ENCODE data around the gene PDGFC.
A peak's percentile ranks its signal among the peaks of the same experiment; 100 is the strongest.

The PDGFC gene

DNA sequence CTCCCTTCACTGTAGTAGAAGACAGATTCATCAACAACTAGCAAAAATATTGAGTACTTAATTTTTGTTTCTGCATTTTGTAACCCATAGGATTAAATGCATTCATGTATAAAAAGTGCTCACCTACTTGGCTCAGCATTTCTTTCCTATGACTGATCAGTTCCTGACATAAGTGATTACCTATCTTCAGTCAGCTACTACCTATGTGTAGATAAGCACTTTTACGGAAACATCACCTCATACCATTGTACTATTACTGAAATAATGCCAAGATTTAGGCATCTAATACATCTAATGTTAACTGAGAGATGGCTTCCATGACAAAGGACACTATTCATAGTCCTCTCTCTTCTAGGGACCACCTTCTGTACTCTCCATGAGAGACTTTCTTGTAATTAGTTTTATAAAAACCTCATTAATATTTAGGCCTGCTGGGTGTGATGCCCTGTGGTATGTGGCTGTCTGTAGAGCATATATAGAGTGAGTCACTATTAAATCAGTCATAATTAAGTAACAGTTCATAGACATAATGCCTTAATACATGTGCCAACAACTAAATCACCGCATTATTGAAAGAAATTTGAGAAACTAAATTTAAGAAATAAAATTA, 147.0 kb downstream of the PDGFC start:
- DNase-seq: no peak

DNA sequence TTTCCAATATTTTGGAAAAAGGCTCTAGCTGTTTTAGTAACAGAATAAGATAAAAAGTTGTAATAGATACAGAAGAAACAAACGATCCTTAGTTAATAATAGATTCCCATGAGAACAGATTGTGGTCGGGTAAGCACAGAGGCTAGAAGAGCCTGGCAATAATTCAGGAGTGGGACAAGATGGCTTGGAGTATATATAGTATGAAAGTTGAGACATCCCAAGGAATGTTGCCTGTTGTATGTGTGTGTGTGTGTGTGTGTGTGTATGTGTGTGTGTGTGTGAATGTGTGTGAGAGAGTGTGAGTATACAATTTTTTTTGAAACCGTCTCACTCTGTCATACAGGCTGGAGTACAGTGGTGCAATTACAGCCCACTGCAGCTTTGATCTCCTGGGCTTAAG, 150.7 kb downstream of the PDGFC start:
- DNase-seq: no peak

GRCh38 chr4:156816360-156816755, 155.2 kb downstream of the PDGFC start:
- DNase-seq: no peak

GRCh38 chr4:156815717-156816359, 155.8 kb downstream of the PDGFC start:
- DNase-seq: peak; percentile 55 to 84

GRCh38 chr4:156811963-156812362, 159.6 kb downstream of the PDGFC start:
- DNase-seq: no peak

DNA sequence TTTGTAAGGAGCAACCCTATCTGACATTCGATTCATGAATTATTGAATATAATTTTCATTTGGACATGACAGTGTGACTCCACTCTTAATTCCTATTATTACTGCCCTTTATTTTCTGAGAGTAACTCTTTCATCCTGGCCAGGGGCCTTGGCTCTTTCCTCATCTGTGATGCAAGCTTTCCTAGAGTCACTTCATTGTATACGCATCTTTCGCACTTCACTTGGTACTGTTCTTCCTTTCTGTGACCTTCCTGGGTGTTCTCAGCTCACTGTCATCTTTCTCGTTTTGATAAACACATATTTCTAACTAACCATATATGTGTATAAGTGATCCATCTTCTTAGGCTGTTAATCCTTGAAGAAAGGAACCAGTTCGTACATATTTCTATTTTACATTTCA, 160.3 kb downstream of the PDGFC start:
- no peak for DNase-seq

- DNase-seq: peak; percentile 80 to 92
These were observed 165.9 kb downstream of the PDGFC start for GRCh38 chr4:156805696-156806095.

DNA sequence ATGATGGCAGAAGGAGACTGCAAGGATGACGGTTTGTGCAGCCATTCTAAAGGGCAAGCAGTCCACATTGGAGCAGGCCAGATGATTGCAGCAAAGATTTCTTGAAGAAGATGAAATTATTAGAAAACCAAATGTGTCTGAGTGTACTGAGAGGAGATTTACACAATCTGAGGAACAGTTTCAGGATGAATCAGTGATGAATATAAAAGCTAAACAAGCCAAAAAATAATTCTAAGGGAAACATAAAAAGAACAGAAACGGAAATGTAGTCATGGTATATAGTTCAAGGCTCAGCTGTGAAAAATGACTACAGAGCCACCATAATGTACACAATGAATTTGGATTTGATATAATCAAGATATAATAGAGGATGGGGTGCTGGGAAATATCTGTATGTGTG, 168.5 kb downstream of the PDGFC start:
- no peak for DNase-seq

GRCh38 chr4:156800463-156800862, 171.1 kb downstream of the PDGFC start:
- DNase-seq: no peak

DNA sequence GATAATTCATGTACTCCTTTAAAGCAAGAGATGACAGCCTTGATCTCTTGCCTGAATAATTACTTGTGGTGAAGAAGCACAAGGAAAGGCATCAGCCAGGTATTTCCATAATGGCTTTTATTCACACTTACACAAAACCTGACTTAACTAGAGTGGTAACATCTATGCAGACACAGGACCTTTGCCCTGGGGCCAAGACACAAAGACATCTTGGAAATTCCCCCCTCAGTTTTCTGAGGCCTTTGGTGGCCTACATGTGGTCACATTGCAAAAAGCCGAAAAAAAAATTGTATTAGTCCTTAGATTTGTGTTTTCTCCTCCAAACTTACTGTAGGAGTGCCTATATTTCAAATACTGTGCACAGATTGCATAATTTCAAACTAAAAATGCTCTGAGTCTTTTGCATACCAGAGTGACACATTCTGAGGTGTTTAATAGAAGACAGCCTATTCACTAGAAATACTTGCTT, 172.4 kb downstream of the PDGFC start:
- DNase-seq: no peak

DNA sequence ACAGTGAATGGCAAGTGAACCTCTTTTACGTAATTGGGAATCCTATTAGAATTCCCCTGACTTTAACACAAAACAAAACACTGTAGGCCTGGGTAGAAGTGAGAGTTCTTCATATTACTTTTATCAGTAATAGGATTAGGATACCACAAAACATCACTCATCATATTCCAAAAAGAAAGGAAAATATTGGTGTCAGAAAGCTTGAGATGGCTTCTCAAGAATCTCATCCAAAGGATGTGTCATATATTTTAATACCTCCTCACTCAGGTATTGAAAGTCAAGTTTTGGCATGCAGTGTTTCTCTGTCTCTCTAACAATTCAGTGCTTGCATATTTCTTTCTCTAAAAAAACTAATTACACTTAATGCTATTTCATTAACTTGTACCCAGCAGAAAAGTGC, 173.2 kb downstream of the PDGFC start:
- no peak for DNase-seq

DNA sequence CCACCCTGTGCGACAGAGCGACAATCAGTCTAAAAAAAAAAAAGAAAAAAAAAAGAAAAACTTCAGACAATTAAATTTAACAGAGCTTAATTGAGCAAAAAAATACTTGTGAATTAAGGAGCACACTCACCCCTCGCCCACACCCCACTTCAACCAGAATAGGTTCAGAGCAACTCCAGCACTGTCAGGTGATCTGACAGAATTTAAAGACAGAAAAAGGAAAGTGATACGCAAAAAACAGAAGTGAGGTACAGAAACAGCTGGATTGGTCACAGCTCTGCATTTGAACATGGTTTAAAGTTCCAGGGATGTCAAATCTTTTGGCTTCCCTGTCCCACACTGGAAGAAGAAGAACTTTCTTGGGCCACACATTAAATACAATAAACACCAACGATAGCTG, 174.4 kb downstream of the PDGFC start:
- no peak for DNase-seq

DNA sequence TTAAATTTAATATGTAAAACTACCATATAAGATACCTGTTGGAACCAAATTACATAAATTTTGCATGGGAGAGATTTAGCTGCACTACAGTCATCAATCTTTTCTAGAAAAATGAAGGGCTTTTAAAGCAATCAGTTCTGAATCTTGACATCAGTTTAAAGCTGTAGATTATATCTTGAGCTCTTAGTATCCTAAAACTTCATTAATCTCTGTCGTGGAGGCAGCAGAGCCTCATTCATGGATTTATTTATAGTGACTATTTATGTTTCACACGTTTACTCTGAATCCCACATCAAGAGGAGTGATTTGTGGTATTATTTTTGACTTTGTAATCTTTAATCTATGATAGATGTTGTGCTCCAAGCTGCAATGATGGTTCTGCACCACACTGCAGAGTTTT, 175.9 kb downstream of the PDGFC start:
- no peak for DNase-seq

DNA sequence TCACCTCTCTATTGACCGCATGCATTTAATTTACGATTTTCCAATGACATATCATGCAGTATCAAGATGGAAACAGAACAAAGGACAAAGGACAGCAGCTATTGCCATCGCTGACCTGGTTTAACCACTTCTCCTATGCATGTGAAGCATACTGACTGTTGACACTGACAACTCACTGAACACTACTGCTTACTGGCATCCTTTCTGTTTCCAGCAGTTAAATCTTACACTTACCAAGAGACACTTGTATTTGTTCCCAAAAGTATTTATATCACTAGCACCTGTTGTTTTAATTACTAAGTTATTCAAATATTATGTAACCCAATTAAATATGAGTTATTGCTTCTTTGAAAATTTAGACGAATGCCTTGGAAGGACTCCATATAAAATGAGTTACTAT, 176.7 kb downstream of the PDGFC start:
- DNase-seq: no peak

GRCh38 chr4:156792462-156793085, 179.0 kb downstream of the PDGFC start:
- DNase-seq: no peak

DNA sequence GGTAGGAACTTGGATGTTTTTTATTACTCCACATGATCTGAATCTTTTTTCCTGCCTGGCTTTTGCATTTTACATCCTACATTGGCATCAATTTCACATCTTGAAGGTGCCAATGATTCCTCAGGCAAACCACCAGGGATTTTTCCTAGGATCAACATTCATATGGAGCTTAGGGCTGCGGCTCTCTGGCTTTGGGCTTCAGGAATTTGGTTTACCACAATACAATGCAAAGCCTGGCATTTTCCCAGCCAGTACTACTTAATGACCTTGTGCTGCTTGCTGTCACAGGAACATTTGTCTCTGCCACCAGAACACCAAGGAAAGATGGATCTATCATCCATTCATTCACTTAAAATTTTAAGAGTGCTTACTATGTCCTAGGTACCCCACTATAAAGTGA, 180.7 kb downstream of the PDGFC start:
- DNase-seq: no peak

DNA sequence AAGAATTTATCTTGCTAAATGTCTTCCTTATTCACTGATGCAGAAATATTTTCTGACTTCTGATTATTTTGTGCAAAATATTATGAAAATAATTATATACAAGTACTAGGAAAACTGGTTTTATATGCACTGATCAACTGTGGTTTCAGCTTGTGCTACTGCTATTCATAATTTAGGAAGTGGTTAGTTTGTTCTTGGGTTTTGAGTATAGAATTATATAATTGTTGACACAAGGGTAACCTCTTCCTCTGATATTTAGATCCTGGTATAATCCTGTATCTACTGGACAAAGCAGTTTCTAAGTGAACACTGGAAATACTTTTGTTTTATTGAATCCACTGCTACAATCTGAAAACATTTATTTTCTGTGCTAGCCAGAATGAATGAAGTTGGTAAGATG, 182.8 kb downstream of the PDGFC start:
- DNase-seq: no peak

DNA sequence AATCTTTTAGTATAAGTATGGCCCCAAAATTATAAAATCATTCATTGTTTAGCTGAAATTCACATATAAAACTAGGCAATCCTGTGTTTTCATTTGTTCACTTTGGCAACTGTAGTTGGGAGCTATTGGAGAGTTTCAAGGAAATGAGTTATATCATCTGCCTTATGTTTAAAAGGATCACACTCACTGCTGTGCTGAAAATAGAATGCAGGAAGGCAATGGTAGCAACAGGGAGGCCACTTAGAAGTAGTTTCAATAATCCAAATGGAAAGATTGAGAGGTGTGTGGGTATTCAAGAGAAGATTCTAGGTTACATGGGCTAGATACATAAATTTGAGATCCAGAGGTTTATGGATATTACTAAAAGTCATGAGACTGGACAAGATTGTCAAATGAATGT, 184.9 kb downstream of the PDGFC start:
- DNase-seq: no peak

- DNase-seq: no peak
These were observed 186.6 kb downstream of the PDGFC start for GRCh38 chr4:156784970-156785369.

GRCh38 chr4:156783966-156784365, 187.6 kb downstream of the PDGFC start:
- no peak for DNase-seq

GRCh38 chr4:156782491-156782890, 189.1 kb downstream of the PDGFC start:
- no peak for DNase-seq

GRCh38 chr4:156781852-156782251, 189.7 kb downstream of the PDGFC start:
- no peak for DNase-seq

GRCh38 chr4:156779774-156780173, 191.8 kb downstream of the PDGFC start:
- DNase-seq: no peak

DNA sequence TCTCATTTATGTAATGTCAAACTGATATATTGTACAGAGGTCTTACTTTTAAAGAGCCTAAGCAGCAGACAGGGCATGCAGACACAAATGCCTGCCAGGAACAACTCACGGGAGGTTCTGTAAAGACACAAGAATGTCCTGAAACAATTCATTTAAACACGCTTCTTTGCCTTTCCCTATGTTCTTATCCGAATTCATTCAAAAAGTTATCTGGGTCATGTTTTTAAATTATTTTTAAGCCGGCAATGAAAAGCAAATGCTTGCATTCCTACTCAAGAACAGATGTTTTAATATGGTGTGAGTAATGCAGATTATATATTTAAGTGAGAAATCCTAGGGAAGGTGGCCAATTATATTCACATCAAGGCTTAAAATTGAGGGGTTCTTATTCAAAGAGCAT, 192.6 kb downstream of the PDGFC start:
- no peak for DNase-seq

DNA sequence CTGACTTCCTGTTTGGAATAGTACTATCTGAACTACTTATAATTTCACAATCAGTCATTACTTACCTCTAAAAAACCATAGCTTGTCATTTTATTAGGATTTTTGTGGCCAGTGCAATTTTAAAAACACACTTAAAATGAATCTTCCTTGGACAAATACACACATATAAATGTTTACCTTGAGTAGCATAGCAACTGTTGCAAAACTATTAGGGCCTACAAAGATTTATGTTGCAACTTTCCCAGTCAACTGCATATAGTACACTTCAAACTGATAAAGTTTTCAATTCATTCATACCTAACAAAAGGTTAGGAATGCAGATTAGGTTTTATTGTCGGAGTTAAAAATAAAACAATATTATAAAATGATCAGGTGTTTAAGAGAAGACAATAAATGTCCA, 193.0 kb downstream of the PDGFC start:
- no peak for DNase-seq
